ENCODE results near the gene THAP4. TPM values are rescaled to one million over a fixed set of nuclear protein-coding genes. Genes with fewer than 3 reads are reported as not detected.

THAP4 gene
- total RNA-seq, 2 donors from 2014 or later, result 54.6 to 66.1 TPM

- Mint-ChIP-seq H3K36me3 (ENCODE audit: low read depth) (peaks cover 15% of the 10 kb centered on the region), H3K9me3 (no peaks in the 10 kb centered on the region), H3K4me3 (no peak overlapping the region), H3K27me3 (ENCODE audit: insufficient read depth) (peaks cover 3% of the 10 kb centered on the region), H3K4me1 (no peaks in the 10 kb centered on the region), H3K27ac (no peak overlapping the region)
- H3K4me1 ChIP-seq (ENCODE audit: control insufficient read depth, insufficient read depth, low read length), result no peaks in the 10 kb centered on the region
- no peaks in the 10 kb centered on the region for H3K27me3 ChIP-seq (ENCODE audit: control insufficient read depth, insufficient read depth, low read length, poor library complexity, severe bottlenecking)
- 91 to 93% methylated on average over 18 to 27 of the region's 27 CpGs for WGBS, 2 experiments (ENCODE audit: insufficient coverage in 1 of 2, insufficient read length in 1 of 2)
- H3K4me3 ChIP-seq (ENCODE audit: low read length), result no peak overlapping the region
- H3K9me3 ChIP-seq (ENCODE audit: control insufficient read depth, low read length), result no peaks in the 10 kb centered on the region
- H3K9ac ChIP-seq (ENCODE audit: extremely low read depth, low read length, poor library complexity, severe bottlenecking), result no peak overlapping the region
- no peak overlapping the region for H3K27ac ChIP-seq (ENCODE audit: low read depth, low read length)
- DNase-seq, result peak; percentile 36
- TF ChIP-seq CTCF (conservative IDR thresholded peaks at IDR 0.05), result no peak
- no peaks in the 10 kb centered on the region for H3K36me3 ChIP-seq (ENCODE audit: control insufficient read depth, insufficient read depth, low read length)
Observed at GRCh38 chr2:241571821-241572620, 64.9 kb downstream of the THAP4 start.

- Mint-ChIP-seq H3K9me3 (no peaks in the 10 kb centered on the region), H3K4me1 (no peaks in the 10 kb centered on the region), H3K27me3 (ENCODE audit: insufficient read depth) (peaks cover 3% of the 10 kb centered on the region), H3K36me3 (ENCODE audit: low read depth) (peaks cover 15% of the 10 kb centered on the region), H3K4me3 (no peak overlapping the region), H3K27ac (no peak overlapping the region)
- Histone ChIP-seq H3K36me3 (ENCODE audit: control insufficient read depth, insufficient read depth, low read length) (no peaks in the 10 kb centered on the region), H3K27ac (ENCODE audit: low read depth, low read length) (no peak overlapping the region), H3K9ac (ENCODE audit: extremely low read depth, low read length, poor library complexity, severe bottlenecking) (no peak overlapping the region), H3K27me3 (ENCODE audit: control insufficient read depth, insufficient read depth, low read length, poor library complexity, severe bottlenecking) (no peaks in the 10 kb centered on the region), H3K4me1 (ENCODE audit: control insufficient read depth, insufficient read depth, low read length) (no peaks in the 10 kb centered on the region), H3K4me3 (ENCODE audit: low read length) (no peak overlapping the region), H3K9me3 (ENCODE audit: control insufficient read depth, low read length) (no peaks in the 10 kb centered on the region)
- no peak for TF ChIP-seq CTCF (conservative IDR thresholded peaks at IDR 0.05)
- DNase-seq, result peak; percentile 21
- 93 to 96% methylated on average over 9 to 20 of the region's 23 CpGs for WGBS, 2 experiments (ENCODE audit: insufficient coverage in 1 of 2, insufficient read length in 1 of 2)
Observed at GRCh38 chr2:241570961-241571581, 65.9 kb downstream of the THAP4 start.

GRCh38 chr2:241569831-241570281 is 67.1 kb downstream of the THAP4 start:
- no peak overlapping the region for H3K27ac Mint-ChIP-seq

More at GRCh38 chr2:241569831-241570281, 67.1 kb downstream of the THAP4 start:
- H3K4me1 ChIP-seq (ENCODE audit: control insufficient read depth, insufficient read depth, low read length), result no peaks in the 10 kb centered on the region
- H3K4me3 ChIP-seq (ENCODE audit: low read length), result no peak overlapping the region
- peaks cover 3% of the 10 kb centered on the region for H3K27me3 Mint-ChIP-seq (ENCODE audit: insufficient read depth)
- H3K9me3 ChIP-seq (ENCODE audit: control insufficient read depth, low read length), result no peaks in the 10 kb centered on the region
- no peak overlapping the region for H3K27ac ChIP-seq (ENCODE audit: low read depth, low read length)
- no peak overlapping the region for H3K9ac ChIP-seq (ENCODE audit: extremely low read depth, low read length, poor library complexity, severe bottlenecking)
- no peak for TF ChIP-seq CTCF (conservative IDR thresholded peaks at IDR 0.05)
- peak; percentile 57 for DNase-seq
- no peaks in the 10 kb centered on the region for H3K9me3 Mint-ChIP-seq
- H3K36me3 ChIP-seq (ENCODE audit: control insufficient read depth, insufficient read depth, low read length), result no peaks in the 10 kb centered on the region
- no peaks in the 10 kb centered on the region for H3K27me3 ChIP-seq (ENCODE audit: control insufficient read depth, insufficient read depth, low read length, poor library complexity, severe bottlenecking)
- no peaks in the 10 kb centered on the region for H3K4me1 Mint-ChIP-seq
- H3K4me3 Mint-ChIP-seq, result peak overlapping the region; percentile 42
- 94 to 95% methylated on average over 12 to 23 of the region's 23 CpGs for WGBS, 2 experiments (ENCODE audit: insufficient coverage in 1 of 2, insufficient read length in 1 of 2)
- peaks cover 13% of the 10 kb centered on the region for H3K36me3 Mint-ChIP-seq (ENCODE audit: low read depth)

Data from endodermal cell (in vitro differentiated cells).